Measurements from ENCODE around the gene LAMC3.

The LAMC3 gene

GRCh38 chr9:131104016-131104740 lies 95.2 kb downstream of the LAMC3 start:
- no peak for TF ChIP-seq CTCF (IDR thresholded peaks at IDR 0.05; ENCODE audit: insufficient read depth, missing control alignments)
- no peak for FAIRE-seq
- DNase-seq (ENCODE audit: insufficient read length, low spot score), result no peak

- DNase-seq (ENCODE audit: insufficient read length, low spot score), result no peak
- TF ChIP-seq CTCF (IDR thresholded peaks at IDR 0.05; ENCODE audit: insufficient read depth, missing control alignments), result no peak
- no peak for FAIRE-seq
Measured at GRCh38 chr9:131105952-131106351, 97.0 kb downstream of the LAMC3 start.

- FAIRE-seq (no peak), DNase-seq (ENCODE audit: insufficient read length, low spot score) (no peak)
- no peak for TF ChIP-seq CTCF (IDR thresholded peaks at IDR 0.05; ENCODE audit: insufficient read depth, missing control alignments)
Measured at GRCh38 chr9:131107760-131108159, 98.8 kb downstream of the LAMC3 start.

GRCh38 chr9:131111186-131111853 lies 102.3 kb downstream of the LAMC3 start:
- TF ChIP-seq CTCF (IDR thresholded peaks at IDR 0.05; ENCODE audit: insufficient read depth, missing control alignments), result no peak
- FAIRE-seq (no peak), DNase-seq (ENCODE audit: insufficient read length, low spot score) (no peak)

GRCh38 chr9:131111854-131112311 lies 102.9 kb downstream of the LAMC3 start:
- no peak for DNase-seq (ENCODE audit: insufficient read length, low spot score)
- no peak for TF ChIP-seq CTCF (IDR thresholded peaks at IDR 0.05; ENCODE audit: insufficient read depth, missing control alignments)
- FAIRE-seq, result no peak

GRCh38 chr9:131112374-131113154 lies 103.6 kb downstream of the LAMC3 start:
- no peak for DNase-seq (ENCODE audit: insufficient read length, low spot score)
- TF ChIP-seq CTCF (IDR thresholded peaks at IDR 0.05; ENCODE audit: insufficient read depth, missing control alignments), result no peak
- FAIRE-seq, result no peak

Data from D721Med (cell line).